KBM-7 (cell line): ENCODE measurements around the gene BCL2.

Experiments used
- DNase-seq: peaks from one replicate; pipeline ENCODE4 v3.0.0-alpha.2; 2015
- in situ Hi-C: fragments of 300-500 bp; cut with MboI; formaldehyde crosslinking; loops from 2 replicates; pipeline ENCODE4 v1.14.3; 2020; ENCODE audit warnings: low sequenced_read_pairs, low pct_unique_long_range_greater_than_20kb, mixed read lengths

BCL2 gene

DNA sequence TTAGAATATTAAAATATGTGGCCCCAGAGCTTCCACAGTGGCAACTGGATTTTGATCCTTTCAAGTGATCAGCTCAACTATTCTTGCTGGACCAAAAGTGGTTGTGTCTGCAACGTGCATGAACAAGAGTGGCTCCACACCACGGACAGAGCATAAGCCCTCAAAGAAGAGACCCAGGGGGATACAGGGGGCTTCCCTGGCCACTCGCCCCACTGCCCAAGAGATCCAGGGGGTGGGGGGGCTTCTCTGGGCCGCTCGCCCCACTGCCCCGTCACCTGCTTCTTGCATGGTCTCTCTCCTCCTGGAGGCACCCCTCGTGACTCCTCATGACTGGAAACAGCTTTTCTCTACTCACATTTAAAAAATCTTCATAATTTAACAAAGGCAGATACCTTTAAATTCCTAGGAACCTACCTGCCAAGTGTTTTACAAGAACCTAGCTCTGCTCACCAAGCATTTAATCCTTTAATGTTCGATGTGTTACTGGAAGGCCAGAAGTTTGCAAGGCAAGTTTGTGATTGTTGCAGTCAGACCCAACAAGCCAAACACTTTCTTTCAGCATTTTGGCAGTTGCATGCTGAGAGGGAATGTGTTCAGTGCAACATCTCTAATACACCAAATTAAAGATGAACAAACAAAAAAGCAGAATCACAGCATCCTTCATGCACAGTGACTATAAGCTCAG, 174.3 kb downstream of the BCL2 start:
- no peak for DNase-seq
- in situ Hi-C loops: loop anchor here (25.0 kb wide), 1 partner anchor 167 kb away; the partner anchor contains the start of gene BCL2

- in situ Hi-C loops: loop anchor here (25.0 kb wide), 1 partner anchor 168 kb away; the partner anchor contains the start of gene BCL2
- DNase-seq: no peak
These were observed 174.8 kb downstream of the BCL2 start for GRCh38 chr18:63144748-63145147.

- in situ Hi-C loops: loop anchor here (25.0 kb wide), 1 partner anchor 169 kb away; the partner anchor contains the start of gene BCL2
- DNase-seq: no peak
These were observed 176.2 kb downstream of the BCL2 start for GRCh38 chr18:63143330-63143771.

GRCh38 chr18:63142594-63143225, 176.9 kb downstream of the BCL2 start:
- in situ Hi-C loops: loop anchor here (25.0 kb wide), 1 partner anchor 170 kb away; the partner anchor contains the start of gene BCL2
- DNase-seq: peak; percentile 15

DNA sequence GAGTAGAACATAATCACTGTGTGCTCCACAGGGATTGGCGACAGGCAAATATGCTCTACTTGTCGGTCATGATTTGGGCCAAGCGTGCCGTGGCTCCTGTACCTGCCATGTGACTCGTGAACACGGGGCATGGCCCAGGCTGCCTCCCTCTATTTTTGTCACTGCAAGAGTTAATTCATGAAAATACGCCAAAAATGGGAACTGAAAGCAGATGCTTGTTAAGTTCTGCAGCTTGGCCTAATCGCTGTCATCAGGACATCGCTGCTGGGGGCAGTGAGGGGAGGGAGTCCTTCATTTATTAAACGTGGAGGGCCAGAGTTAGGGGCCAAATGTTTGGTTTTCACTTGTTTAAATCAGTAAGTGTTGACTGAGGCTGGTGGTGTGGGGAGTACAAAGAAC, 177.8 kb downstream of the BCL2 start:
- peak; percentile 52 for DNase-seq
- in situ Hi-C loops: loop anchor here (25.0 kb wide), 1 partner anchor 171 kb away; the partner anchor contains the start of gene BCL2

GRCh38 chr18:63140997-63141777, 178.4 kb downstream of the BCL2 start:
- DNase-seq: no peak
- in situ Hi-C loops: loop anchor here (25.0 kb wide), 1 partner anchor 171 kb away; the partner anchor contains the start of gene BCL2

DNA sequence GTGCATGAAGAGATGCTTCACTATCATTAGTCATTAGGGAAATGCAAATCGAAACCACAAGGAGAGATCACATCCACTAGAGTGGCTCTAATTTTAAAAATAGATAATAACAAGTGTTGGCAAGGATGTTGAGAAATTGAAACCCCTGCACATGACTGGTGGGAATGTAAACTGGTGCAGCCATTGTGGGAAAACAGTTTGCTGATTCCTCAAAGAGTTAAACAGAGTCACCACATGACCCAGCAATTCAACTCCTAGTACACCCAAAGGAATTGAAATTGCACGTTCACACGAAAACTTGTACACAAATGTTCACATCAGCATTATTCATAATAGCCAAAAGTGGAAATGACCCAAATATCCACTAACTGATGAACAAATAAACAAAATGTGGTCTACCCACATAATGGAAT, 179.5 kb downstream of the BCL2 start:
- in situ Hi-C loops: loop anchor here (25.0 kb wide), 1 partner anchor 172 kb away; the partner anchor contains the start of gene BCL2
- DNase-seq: no peak

GRCh38 chr18:63138436-63139340, 180.9 kb downstream of the BCL2 start:
- in situ Hi-C loops: loop anchor here (25.0 kb wide), 1 partner anchor 174 kb away; the partner anchor contains the start of gene BCL2
- DNase-seq: peak; percentile 83

GRCh38 chr18:63137999-63138435, 181.6 kb downstream of the BCL2 start:
- in situ Hi-C loops: loop anchor here (25.0 kb wide), 1 partner anchor 174 kb away; the partner anchor contains the start of gene BCL2
- DNase-seq: peak; percentile 90

GRCh38 chr18:63135101-63135500, 184.5 kb downstream of the BCL2 start:
- DNase-seq: no peak
- in situ Hi-C loops: loop anchor here (25.0 kb wide), 1 partner anchor 177 kb away; the partner anchor contains the start of gene BCL2

DNA sequence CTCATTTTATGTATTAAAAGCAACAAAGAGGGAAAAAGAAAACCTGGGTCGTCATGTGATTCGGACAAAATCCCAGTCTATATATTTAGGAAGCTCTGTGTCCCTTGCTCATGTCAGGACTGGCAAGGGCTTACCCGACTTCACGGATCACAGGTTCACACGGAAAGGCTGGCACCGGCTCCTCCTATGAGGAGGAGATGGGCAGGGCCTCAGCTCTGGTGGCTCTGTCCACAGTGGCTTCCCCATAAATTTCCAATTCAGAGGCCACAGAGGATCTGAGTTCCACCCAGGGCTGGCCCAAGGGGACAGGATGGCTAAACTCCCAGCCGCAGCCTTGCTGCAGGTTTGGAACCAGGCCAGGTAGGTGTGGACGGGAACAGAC, 186.8 kb downstream of the BCL2 start:
- no peak for DNase-seq

GRCh38 chr18:63131959-63132818, 187.4 kb downstream of the BCL2 start:
- DNase-seq: no peak
- in situ Hi-C loops: loop anchor here (25.0 kb wide), 1 partner anchor 180 kb away; the partner anchor contains the start of gene BCL2

More for the DNA sequence above, 186.8 kb downstream of the BCL2 start:
- in situ Hi-C loops: loop anchor here (25.0 kb wide), 1 partner anchor 179 kb away; the partner anchor contains the start of gene BCL2

DNA sequence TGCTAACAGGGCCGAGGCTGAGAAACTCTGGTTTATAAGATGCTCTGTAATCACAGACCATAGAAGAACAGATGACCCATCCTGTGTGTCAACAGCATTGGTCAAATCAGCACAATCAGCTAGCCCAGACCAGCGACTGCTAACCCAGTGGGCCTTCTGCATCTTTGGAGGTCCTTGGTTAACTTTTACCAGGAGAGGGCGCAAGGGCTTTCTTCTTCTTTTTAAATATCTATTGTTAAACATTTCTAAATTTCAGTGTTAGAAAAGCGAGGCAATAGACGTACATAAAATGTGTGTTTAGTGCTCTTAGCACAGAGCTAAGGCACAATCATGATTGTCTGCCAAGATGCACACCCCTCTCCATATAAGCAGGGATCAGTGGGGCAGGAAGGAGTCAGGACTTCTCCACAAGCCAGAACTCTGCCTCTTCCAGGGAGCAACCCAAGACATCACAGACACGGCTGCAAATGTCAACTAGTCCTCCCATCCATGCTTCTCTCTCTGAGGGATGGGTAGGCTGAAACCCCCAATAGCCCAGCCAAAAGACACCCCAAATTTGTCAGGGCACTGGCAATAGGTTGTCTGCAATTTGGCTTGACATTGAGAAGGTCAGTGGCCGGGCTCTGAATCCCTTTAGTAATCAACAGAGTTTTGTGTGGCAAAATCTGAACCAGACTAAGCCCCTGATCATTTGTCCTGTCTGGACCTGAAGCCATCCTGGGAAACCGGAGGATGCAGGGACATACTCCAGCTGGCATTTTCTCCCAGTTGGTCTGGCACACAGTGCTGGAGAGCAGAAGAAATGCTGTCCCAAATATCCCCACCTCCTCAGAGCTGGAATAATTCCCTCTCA, 188.2 kb downstream of the BCL2 start:
- peak; percentile 55 for DNase-seq
- in situ Hi-C loops: loop anchor here (25.0 kb wide), 1 partner anchor 181 kb away; the partner anchor contains the start of gene BCL2

GRCh38 chr18:63130176-63130575, 189.4 kb downstream of the BCL2 start:
- peak; percentile 26 for DNase-seq
- in situ Hi-C loops: loop anchor here (25.0 kb wide), 1 partner anchor 182 kb away; the partner anchor contains the start of gene BCL2

GRCh38 chr18:63128237-63128974, 191.2 kb downstream of the BCL2 start:
- in situ Hi-C loops: loop anchor here (25.0 kb wide), 1 partner anchor 184 kb away; the partner anchor contains the start of gene BCL2
- no peak for DNase-seq
